HepG2 (cell line): ENCODE measurements around the gene TEKTIP1. TPM values are rescaled to one million over a fixed set of nuclear protein-coding genes. Genes with fewer than 3 reads are reported as not detected.

Experiments used
- ATAC-seq: fragments of 200-7000 bp; cut with Tn5 transposase; 3 replicates; pipeline ENCODE4 v1.9.1; 2020; ENCODE audit warnings: mild to moderate bottlenecking, moderate library complexity
- BruUV-seq: library from RNA; stranded (reverse); fragments of 400-500 nt; replicated peaks from 2 replicates; lab custom pipeline; 2021; lab: Mats Ljungman, UMichigan
- CTCF ChIA-PET: fragments of 300-600 bp; formaldehyde crosslinking; extraction: SDS; loops from one replicate; lab custom pipeline; 2021; ENCODE audit warnings: low total read pairs, inconsistent platforms, low intra/inter-chr PET ratio; lab: Yijun Ruan, JAX
- POLR2A ChIA-PET: fragments of 350-600 bp; sonication (Branson Sonifier 250); formaldehyde crosslinking; loops from one replicate; lab custom pipeline; 2020; ENCODE audit warnings: antibody characterized with exemption, inconsistent platforms; lab: Yijun Ruan, JAX
- DNase-seq: peaks from one replicate; pipeline ENCODE4 v3.0.0-alpha.2; 2015; ENCODE audit warnings: low spot score
- FAIRE-seq: peaks from 3 replicates; lab custom pipeline; 2011; peaks lifted over from hg19 to GRCh38; lab: Jason Lieb, UNC
- H2AFZ ChIP-seq: one replicate; pipeline ENCODE4 v1.6.1; 2011; ENCODE audit warnings: low read length, inconsistent platforms
- H3K27ac ChIP-seq: fragments of 300-600 bp; 3 replicates; pipeline ENCODE4 v1.8.0; 2011; ENCODE audit warnings: mixed run types, mild to moderate bottlenecking, mixed read lengths, low read length, inconsistent platforms; ENCODE audit not compliant: insufficient read depth; ENCODE audit errors: extremely low read length
- H3K27me3 ChIP-seq, 2 experiments: fragments of 200-600 bp in 1 of 2; 2 replicates in 1 of 2; 3 replicates in 1 of 2; pipeline versions ENCODE4 v1.6.0 to v1.8.0; 2011; ENCODE audit warnings: low read length in 2 of 2, mild to moderate bottlenecking in 2 of 2, moderate library complexity in 2 of 2, inconsistent platforms in 1 of 2; ENCODE audit not compliant: insufficient read depth in 2 of 2, control insufficient read depth in 1 of 2
- H3K36me3 ChIP-seq, 2 experiments: fragments of 200-600 bp in 1 of 2; replicated peaks in 1 of 2; 2 replicates in 1 of 2; 3 replicates in 1 of 2; pipeline versions ENCODE4 v1.5.1 to v1.8.0; 2011; ENCODE audit warnings: low read length in 2 of 2, inconsistent platforms in 1 of 2; ENCODE audit not compliant: insufficient read depth in 2 of 2, control insufficient read depth in 1 of 2
- H3K4me1 ChIP-seq: 2 replicates; pipeline ENCODE4 v1.5.1; 2012; ENCODE audit warnings: low read length, inconsistent platforms; ENCODE audit not compliant: insufficient read depth
- H3K4me2 ChIP-seq: 2 replicates; pipeline ENCODE4 v1.6.0; 2011; ENCODE audit warnings: low read depth, low read length, inconsistent platforms
- H3K4me3 ChIP-seq, 3 experiments: fragments of 200-600 bp in 1 of 3; sonication (generic), shearing (Covaris generic) in 1 of 3; replicated peaks in 1 of 3; 2 replicates each; pipeline ENCODE4 v1.5.1; 2011 to 2016; ENCODE audit warnings: low read length in 3 of 3, inconsistent platforms in 2 of 3, low read depth in 2 of 3, mild to moderate bottlenecking in 2 of 3, control low read depth in 1 of 3, mixed read lengths in 1 of 3; ENCODE audit not compliant: insufficient read depth in 1 of 3
- H3K79me2 ChIP-seq: one replicate; pipeline ENCODE4 v1.6.1; 2011; ENCODE audit warnings: low read length, inconsistent platforms; ENCODE audit not compliant: insufficient read depth
- H3K9ac ChIP-seq: 2 replicates; pipeline ENCODE4 v1.6.0; 2011; ENCODE audit warnings: mild to moderate bottlenecking, low read depth, low read length, inconsistent platforms; ENCODE audit not compliant: insufficient read depth
- H3K9me3 ChIP-seq: 2 replicates; pipeline ENCODE4 v1.5.1; 2012; ENCODE audit warnings: mild to moderate bottlenecking, low read length
- H4K20me1 ChIP-seq: 2 replicates; pipeline ENCODE4 v1.6.0; 2011; ENCODE audit warnings: inconsistent platforms, mild to moderate bottlenecking, low read length, moderate library complexity; ENCODE audit not compliant: insufficient read depth
- ATF4 ChIP-seq, 2 experiments: fragments of 450-650 bp in 1 of 2; sonication (generic) in 1 of 2; formaldehyde crosslinking; IDR thresholded peaks; 2 replicates each; pipeline versions ENCODE4 v1.5.0 to v1.8.0; 2020 to 2022; ENCODE audit warnings: mild to moderate bottlenecking in 1 of 2, missing genetic modification reagents in 1 of 2
- CTCF ChIP-seq: sonication (generic); formaldehyde crosslinking; IDR thresholded peaks from 2 replicates; pipeline ENCODE4 v1.5.0; 2020; ENCODE audit warnings: mild to moderate bottlenecking, missing genetic modification reagents, moderate library complexity
- KDM2A ChIP-seq: sonication (generic); formaldehyde crosslinking; IDR thresholded peaks from 2 replicates; pipeline ENCODE4 v1.4.0; 2020; ENCODE audit warnings: low read depth, missing genetic modification reagents, borderline replicate concordance
- MXD4 ChIP-seq: IDR thresholded peaks from 2 replicates; pipeline ENCODE4 v1.6.1; 2016; ENCODE audit warnings: mild to moderate bottlenecking, missing biosample characterization, missing genetic modification reagents
- REL ChIP-seq: sonication (generic); formaldehyde crosslinking; conservative IDR thresholded peaks from 2 replicates; pipeline ENCODE4 v1.8.0; 2022; ENCODE audit warnings: mild to moderate bottlenecking, missing genetic modification reagents, moderate library complexity
- TBX3 ChIP-seq: fragments of 450-650 bp; IDR thresholded peaks from 2 replicates; pipeline ENCODE4 v1.6.1; 2017; ENCODE audit warnings: antibody characterized with exemption, mild to moderate bottlenecking, inconsistent platforms, borderline replicate concordance
- ZNF292 ChIP-seq: sonication (generic); formaldehyde crosslinking; IDR thresholded peaks from 2 replicates; pipeline ENCODE4 v1.8.1; 2022; ENCODE audit warnings: mild to moderate bottlenecking, low read depth, missing genetic modification reagents, borderline replicate concordance
- WGBS: methylation state at CpG from one replicate; pipeline ENCODE4 v1.1.6; 2017; ENCODE audit warnings: low lambda C conversion rate; 5-methylcytosine and 5-hydroxymethylcytosine counted together
- in situ Hi-C: cut with HindIII; loops from 2 replicates; pipeline ENCODE4 v1.10.0; 2017; ENCODE audit warnings: low pct_unique_long_range_greater_than_20kb; ENCODE audit not compliant: extremely low pct_ligation_motif_present
- intact Hi-C: fragments of 100-400 bp; cut with micrococcal nuclease; formaldehyde crosslinking; loops from one replicate; pipeline ENCODE4 v1.10.0; 2022; ENCODE audit not compliant: unreplicated experiment
- polyA plus RNA-seq, 8 experiments: library from polyadenylated mRNA; depleted of rRNA in 3 of 8; stranded (reverse) in 7 of 8; unstranded in 1 of 8; fragments of >200 nt; fragmentation: Illumina TruSeq in 4 of 8; extraction: Trizol in 4 of 8; gene quantifications; 2 replicates each; pipeline versions ENCODE4 v1.2.1 to v1.2.3, GENCODE V29; 2011 to 2016; ENCODE audit warnings: low read depth in 4 of 8, missing spikeins in 1 of 8, mixed read lengths in 1 of 8; ENCODE audit not compliant: insufficient read depth in 1 of 8
- total RNA-seq, 5 experiments: library from RNA; depleted of rRNA; stranded (reverse); fragments of >200 nt; fragmentation: Illumina TruSeq; extraction: Trizol; gene quantifications; 2 replicates each; pipeline ENCODE4 v1.2.3, GENCODE V29; 2016; ENCODE audit warnings: low read depth in 1 of 5

TEKTIP1 gene
- total and polyA plus RNA-seq, 2 of the 13 experiments (the other 11 are each of a cell fraction or from before 2014, with no cell fraction given), result not detected

GRCh38 chr19:3524904-3525451 is 14.0 kb upstream of the TEKTIP1 start:
- no TSS peak for BruUV-seq
- DNase-seq (no peak), FAIRE-seq (no peak), ATAC-seq (no peak)
- no peaks in the 10 kb centered on the region for H3K27me3 ChIP-seq
- no peak overlapping the region for H3K4me2 ChIP-seq
- no peak for TF ChIP-seq TBX3
- no peak for TF ChIP-seq MXD4 (CRISPR knock-in tag)
- TF ChIP-seq KDM2A, result no peak
- TF ChIP-seq REL (CRISPR knock-in tag), result no peak
- no peak for TF ChIP-seq ATF4 (CRISPR knock-in tag; IDR thresholded peaks at IDR 0.05)
- in situ Hi-C loops, result no loop called here
- H3K36me3 ChIP-seq, result peaks cover 27 to 42% of the 10 kb centered on the region in 2 experiments
- WGBS, result 99% methylated on average over 16 of the region's 20 CpGs
- H3K4me3 ChIP-seq, result no peak overlapping the region
- no peak overlapping the region for H3K9ac ChIP-seq
- H3K4me1 ChIP-seq, result no peaks in the 10 kb centered on the region
- H4K20me1 ChIP-seq, result peaks cover 8% of the 10 kb centered on the region; the same call in 1 of the 2 replicates
- H3K27ac ChIP-seq, result no peak overlapping the region
- H3K9me3 ChIP-seq, result no peaks in the 10 kb centered on the region
- H3K79me2 ChIP-seq, result peaks cover 7% of the 10 kb centered on the region
- H2AFZ ChIP-seq, result no peak overlapping the region
- intact Hi-C loops, result no loop called here
- CTCF ChIA-PET, result no interaction called here
- POLR2A ChIA-PET, result no interaction called here

- no peaks in the 10 kb centered on the region for H3K9me3 ChIP-seq
- ATAC-seq, result no peak
- H2AFZ ChIP-seq, result no peak overlapping the region
- CTCF ChIA-PET, result no interaction called here
- no peak overlapping the region for H3K4me2 ChIP-seq
- TF ChIP-seq ZNF292 (CRISPR knock-in tag), result no peak
- TF ChIP-seq CTCF (CRISPR knock-in tag), result 0 out of 2 replicates have a peak, but pooled peaks have one; percentile 14
- no peak for FAIRE-seq
- no peak overlapping the region for H3K4me3 ChIP-seq
- intact Hi-C loops (no loop called here), in situ Hi-C loops (no loop called here)
- WGBS, result 94% methylated on average over 16 of the region's 28 CpGs
- no TSS peak for BruUV-seq
- H3K27ac ChIP-seq, result no peak overlapping the region
- H3K9ac ChIP-seq, result no peak overlapping the region
- H3K79me2 ChIP-seq, result peaks cover 2% of the 10 kb centered on the region
- no peaks in the 10 kb centered on the region for H3K4me1 ChIP-seq
- peaks cover 32 to 44% of the 10 kb centered on the region in 2 experiments for H3K36me3 ChIP-seq
- H3K27me3 ChIP-seq, result no peaks in the 10 kb centered on the region
- POLR2A ChIA-PET, result no interaction called here
- H4K20me1 ChIP-seq, result 0 out of 2 replicates have a peak, but pooled peaks cover 8% of the 10 kb centered on the region
- DNase-seq, result no peak
Measured at GRCh38 chr19:3526507-3527237, 12.3 kb upstream of the TEKTIP1 start.
